ENCODE results near the gene PGAP1.
A peak's percentile ranks its signal among the peaks of the same experiment; 100 is the strongest.

PGAP1 gene, protein sequence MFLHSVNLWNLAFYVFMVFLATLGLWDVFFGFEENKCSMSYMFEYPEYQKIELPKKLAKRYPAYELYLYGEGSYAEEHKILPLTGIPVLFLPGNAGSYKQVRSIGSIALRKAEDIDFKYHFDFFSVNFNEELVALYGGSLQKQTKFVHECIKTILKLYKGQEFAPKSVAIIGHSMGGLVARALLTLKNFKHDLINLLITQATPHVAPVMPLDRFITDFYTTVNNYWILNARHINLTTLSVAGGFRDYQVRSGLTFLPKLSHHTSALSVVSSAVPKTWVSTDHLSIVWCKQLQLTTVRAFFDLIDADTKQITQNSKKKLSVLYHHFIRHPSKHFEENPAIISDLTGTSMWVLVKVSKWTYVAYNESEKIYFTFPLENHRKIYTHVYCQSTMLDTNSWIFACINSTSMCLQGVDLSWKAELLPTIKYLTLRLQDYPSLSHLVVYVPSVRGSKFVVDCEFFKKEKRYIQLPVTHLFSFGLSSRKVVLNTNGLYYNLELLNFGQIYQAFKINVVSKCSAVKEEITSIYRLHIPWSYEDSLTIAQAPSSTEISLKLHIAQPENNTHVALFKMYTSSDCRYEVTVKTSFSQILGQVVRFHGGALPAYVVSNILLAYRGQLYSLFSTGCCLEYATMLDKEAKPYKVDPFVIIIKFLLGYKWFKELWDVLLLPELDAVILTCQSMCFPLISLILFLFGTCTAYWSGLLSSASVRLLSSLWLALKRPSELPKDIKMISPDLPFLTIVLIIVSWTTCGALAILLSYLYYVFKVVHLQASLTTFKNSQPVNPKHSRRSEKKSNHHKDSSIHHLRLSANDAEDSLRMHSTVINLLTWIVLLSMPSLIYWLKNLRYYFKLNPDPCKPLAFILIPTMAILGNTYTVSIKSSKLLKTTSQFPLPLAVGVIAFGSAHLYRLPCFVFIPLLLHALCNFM

GRCh38 chr2:196926562-196927375, at the start of gene PGAP1:
TSS of gene PGAP1 (minus strand) at chr2:196926707. CDS start at chr2:196926616, 91 bp downstream.
- peak; percentile 97 for DNase-seq

- DNase-seq, result no peak
Measured at GRCh38 chr2:196974970-196975369, 48.5 kb upstream of the PGAP1 start.

- no peak for DNase-seq
Measured at GRCh38 chr2:196971574-196972279, 45.2 kb upstream of the PGAP1 start.

GRCh38 chr2:196970099-196970498, 43.6 kb upstream of the PGAP1 start:
- DNase-seq, result no peak

DNA sequence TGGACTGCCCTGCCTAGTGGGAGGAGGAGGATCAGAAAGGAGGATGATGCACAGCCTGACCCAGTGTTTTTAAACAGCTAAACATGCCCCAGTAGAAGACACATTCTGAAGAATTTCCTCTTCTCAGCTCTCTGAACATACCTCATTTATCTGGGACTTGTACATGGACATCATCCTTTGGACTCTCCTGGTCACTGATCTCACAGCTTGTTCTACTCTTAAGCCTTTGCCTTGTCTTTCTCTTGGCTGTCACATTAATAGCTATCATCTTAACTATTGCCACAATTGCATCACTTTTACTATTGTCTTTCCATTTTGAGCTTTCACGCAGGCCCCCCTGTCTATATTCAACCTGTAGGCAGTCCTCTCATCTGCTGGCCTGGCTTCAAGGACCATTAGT, 42.0 kb upstream of the PGAP1 start:
- no peak for DNase-seq

DNA sequence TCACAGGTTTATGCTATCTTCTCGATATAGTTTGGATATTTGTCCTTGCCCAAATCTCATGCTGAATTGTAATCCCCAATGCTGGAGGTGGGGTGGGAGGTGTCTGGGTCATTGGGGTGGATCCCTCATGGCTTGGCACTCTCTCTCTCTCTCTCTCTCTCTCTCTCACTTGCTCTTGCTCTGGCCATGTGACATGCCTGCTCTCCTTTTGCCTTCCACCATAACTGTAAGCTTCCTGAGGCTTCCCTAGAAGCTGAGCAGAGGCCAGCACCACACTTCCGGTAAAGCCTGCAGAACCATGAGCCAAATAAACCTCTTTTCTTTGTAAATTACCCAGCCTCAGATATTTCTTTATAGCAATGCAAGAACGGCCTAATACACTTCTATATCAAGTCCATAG, 41.3 kb upstream of the PGAP1 start:
- DNase-seq, result no peak

GRCh38 chr2:196967116-196967515, 40.6 kb upstream of the PGAP1 start:
- peak; percentile 47 for DNase-seq

- DNase-seq, result no peak
Measured at GRCh38 chr2:196966061-196966460, 39.6 kb upstream of the PGAP1 start.

DNA sequence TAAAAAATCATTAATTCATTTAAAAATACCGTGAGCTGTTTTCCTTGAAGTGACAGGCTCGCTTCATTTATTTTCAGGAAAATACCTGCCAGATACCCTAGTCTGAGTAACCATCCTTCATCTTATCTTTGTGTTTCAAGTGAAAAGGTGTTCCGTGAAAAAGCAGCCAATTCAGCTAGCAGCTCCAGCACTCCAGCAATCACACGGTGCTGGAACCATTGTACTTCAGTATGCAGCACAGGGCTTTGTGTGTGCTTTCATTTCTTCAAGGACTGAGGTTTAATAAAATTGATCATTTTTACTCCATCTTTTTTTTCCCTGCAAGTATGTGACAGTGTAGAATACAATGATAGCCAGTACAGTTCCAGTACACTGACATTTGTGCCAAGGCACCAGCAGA, 39.1 kb upstream of the PGAP1 start:
- no peak for DNase-seq

DNA sequence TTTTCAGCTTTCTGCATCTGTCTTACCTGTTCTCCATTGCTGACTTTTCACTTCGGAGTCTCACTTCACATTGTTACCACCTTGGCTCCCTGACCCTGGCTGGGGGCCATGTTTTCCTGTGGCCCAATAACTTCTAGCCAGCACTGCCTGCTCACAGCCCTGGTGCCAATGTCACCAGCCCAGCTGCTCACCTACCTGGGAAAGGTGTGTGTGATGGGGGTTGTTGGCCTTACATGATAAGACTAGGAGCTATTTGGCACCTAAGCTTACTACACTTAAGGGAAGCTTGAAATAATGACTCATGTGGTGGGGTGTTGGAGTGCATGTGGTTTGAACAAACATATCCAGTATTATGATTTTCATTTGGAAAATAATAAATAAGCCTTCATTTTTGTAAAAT, 37.5 kb upstream of the PGAP1 start:
- DNase-seq, result no peak

DNA sequence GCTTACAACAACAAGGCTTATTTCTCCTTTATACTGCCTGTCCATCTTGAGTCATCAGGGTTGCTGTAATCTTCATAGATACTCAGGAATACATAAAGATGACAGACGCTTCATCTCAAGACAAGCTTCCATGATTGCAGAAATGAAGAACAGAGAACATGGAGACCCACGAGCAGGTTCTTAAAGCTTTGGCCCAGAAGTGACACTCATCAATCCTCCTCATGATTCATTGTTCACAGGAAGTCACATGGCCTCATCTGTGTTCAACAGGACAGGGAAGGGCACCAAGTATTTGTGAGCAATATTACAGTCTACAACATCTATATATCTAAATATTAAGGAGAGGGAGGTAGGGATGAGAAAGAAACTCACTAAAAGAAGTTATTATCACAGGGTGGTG, 36.5 kb upstream of the PGAP1 start:
- DNase-seq, result no peak

DNA sequence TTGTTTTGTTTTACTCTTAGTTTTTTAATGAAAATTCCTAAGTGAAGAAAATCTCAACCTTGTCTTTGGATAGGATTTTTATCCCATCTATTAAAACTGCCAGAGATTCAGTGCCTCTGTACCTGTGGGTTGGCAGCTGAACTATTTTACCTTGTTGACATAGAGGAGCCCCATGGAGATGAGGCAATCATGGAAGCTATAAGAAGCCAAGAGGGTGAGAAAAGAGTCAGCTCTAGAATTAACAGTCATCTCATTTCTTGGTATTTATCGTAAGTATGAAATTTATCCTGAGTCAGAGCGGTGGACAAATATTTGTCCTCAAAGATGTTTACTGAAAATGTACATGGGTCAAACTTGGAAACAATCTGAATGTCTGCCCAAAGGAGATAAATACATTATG, 35.8 kb upstream of the PGAP1 start:
- DNase-seq, result no peak

GRCh38 chr2:196961889-196962288, 35.4 kb upstream of the PGAP1 start:
- no peak for DNase-seq

GRCh38 chr2:196959734-196960338, 33.3 kb upstream of the PGAP1 start:
- no peak for DNase-seq

- DNase-seq, result no peak
Measured at GRCh38 chr2:196959281-196959680, 32.8 kb upstream of the PGAP1 start.

DNA sequence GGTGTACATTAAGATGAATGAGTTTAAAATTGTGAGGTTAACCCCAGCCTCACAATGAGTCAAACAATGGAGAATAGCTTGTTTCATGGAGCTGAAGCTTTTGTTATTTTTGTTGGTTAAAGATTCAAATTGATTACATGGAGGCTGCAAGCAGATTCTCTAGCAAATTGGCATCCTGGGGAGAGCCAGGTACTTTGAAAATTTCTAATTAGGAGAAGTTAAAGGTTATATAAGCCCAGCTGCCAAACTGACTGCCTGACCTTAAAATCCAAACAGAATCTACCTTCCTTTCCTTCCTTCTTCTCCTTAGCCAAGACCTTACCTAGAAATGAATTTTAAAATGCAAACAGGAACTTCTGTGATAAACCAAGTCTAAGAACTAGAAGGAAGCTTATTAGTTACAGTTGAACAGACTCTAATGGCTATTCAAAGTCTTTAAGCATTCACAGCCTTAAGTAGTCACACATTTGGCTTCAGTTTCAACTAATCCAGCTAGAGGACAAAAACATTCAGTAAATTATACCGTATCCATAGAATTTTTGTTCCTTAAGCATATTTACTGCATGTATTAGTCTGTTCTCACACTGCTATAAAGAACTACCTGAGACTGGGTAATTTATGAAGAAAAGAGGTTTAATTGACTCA, 31.5 kb upstream of the PGAP1 start:
- DNase-seq, result no peak

DNA sequence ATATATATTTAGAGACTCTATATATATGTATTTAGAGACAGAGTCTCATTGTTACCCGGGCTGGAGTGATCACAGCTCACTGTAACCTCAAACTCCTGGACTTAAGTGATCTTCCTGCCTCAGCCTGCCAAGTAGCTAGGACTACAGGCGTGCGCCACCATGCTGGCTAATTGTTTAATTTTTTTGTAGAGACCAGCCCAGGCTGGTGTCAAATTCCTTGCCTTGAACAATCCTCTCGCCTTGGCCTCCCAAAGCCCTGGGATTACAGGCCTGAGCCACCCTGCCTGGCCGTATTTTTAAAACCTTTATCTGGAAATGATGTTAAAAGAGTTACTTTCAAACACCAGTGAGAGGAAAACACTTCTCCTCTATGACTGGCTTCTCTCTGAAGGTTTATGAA, 30.9 kb upstream of the PGAP1 start:
- no peak for DNase-seq

- no peak for DNase-seq
Measured at GRCh38 chr2:196956069-196956468, 29.6 kb upstream of the PGAP1 start.

DNA sequence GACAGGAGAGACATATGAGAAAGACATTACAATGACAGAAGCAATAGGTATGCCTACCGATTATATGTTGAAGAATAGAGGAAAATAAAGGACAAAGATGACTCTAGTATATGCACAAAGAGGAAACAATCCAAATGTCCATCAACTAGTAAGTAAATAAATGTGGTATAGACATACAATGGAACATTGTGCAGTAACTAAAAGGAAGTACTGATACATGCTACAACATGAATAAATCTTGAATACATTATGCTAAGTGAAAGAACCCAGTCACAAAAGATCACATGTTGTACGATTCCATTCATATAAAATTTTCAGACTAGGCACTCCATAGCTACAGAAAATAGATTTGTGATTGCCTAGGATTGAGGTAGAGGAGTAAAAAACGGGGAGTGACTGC, 28.5 kb upstream of the PGAP1 start:
- DNase-seq, result no peak

GRCh38 chr2:196954001-196954400, 27.5 kb upstream of the PGAP1 start:
- DNase-seq, result no peak

GRCh38 chr2:196952936-196953335, 26.4 kb upstream of the PGAP1 start:
- DNase-seq, result no peak
